Ovary (tissue), 9 donors: ENCODE data around the gene SPAG16. TPM values are rescaled to one million over a fixed set of nuclear protein-coding genes. Genes with fewer than 3 reads are reported as not detected.

ENCODE experiments used
- DNase-seq, 5 donors: peaks; one replicate each; pipeline ENCODE4 v3.0.0-alpha.2; 2019 to 2020
- H3K27ac ChIP-seq, 2 donors: fragments of 200-600 bp; one replicate each; pipeline versions ENCODE4 v1.5.1 to v1.8.0; 2019 to 2022
- H3K27me3 ChIP-seq: fragments of 200-600 bp; one replicate; pipeline ENCODE4 v1.8.0; 2022
- H3K36me3 ChIP-seq: fragments of 200-600 bp; sonication (generic); one replicate; pipeline ENCODE4 v1.5.1; 2019
- H3K4me1 ChIP-seq: one replicate; pipeline ENCODE4 v1.8.1; 2013; ENCODE audit warnings: mild to moderate bottlenecking, moderate library complexity; ENCODE audit not compliant: insufficient read depth
- H3K4me3 ChIP-seq: fragments of 200-600 bp; sonication (generic); one replicate; pipeline ENCODE4 v1.5.1; 2017
- H3K9me3 ChIP-seq, 2 donors: fragments of 200-600 bp in 1 of 2; sonication (generic) in 1 of 2; one replicate each; pipeline versions ENCODE4 v1.5.1 to v1.8.1; 2013 to 2019; ENCODE audit warnings: mild to moderate bottlenecking in 1 of 2, moderate library complexity in 1 of 2
- CTCF ChIP-seq, 3 donors: fragments of 450-650 bp in 2 of 3; fragments of 200-600 bp in 1 of 3; IDR thresholded peaks; one replicate each; pipeline versions ENCODE4 v1.5.1 to v1.8.0; 2016 to 2022; ENCODE audit warnings: antibody characterized with exemption in 3 of 3, mild to moderate bottlenecking in 1 of 3
- EP300 ChIP-seq: sonication (generic); formaldehyde crosslinking; IDR thresholded peaks from one replicate; pipeline ENCODE4 v1.6.1; 2017; ENCODE audit warnings: antibody characterized with exemption
- POLR2A ChIP-seq: fragments of 450-650 bp; IDR thresholded peaks from one replicate; pipeline ENCODE4 v1.6.1; 2017; ENCODE audit warnings: antibody characterized with exemption, mild to moderate bottlenecking, moderate library complexity
- WGBS, 3 donors: extraction: QIAGEN DNeasy Blood & Tissue Kit in 1 of 3; methylation state at CpG; one replicate each; pipeline versions ENCODE4 v1.1.5 to v1.1.7; 2013 to 2017; 5-methylcytosine and 5-hydroxymethylcytosine counted together
- intact Hi-C, 4 donors: fragments of 100-400 bp; cut with DNase I; formaldehyde crosslinking; loops; one replicate each; pipeline versions ENCODE4 v1.11.0 to v1.15.1; 2022 to 2023
- polyA plus RNA-seq, 2 donors: library from polyadenylated mRNA; stranded (reverse); fragments of 200-250 nt in 1 of 2; fragments of 350-450 nt in 1 of 2; fragmentation: Illumina TruSeq in 1 of 2; extraction: RNeasy Lipid Tissue Mini Kit (QIAGEN cat#74804) in 1 of 2; gene quantifications; one replicate each; pipeline ENCODE4 v1.2.3, GENCODE V29; 2013 to 2014
- total RNA-seq, 7 donors: library from RNA; depleted of rRNA in 2 of 7; stranded (reverse); fragments of >200 nt in 2 of 7; fragmentation: NEBNext Ultra II Directional in 3 of 7; extraction: Animal tissue kit (Norgen Biotek cat#: 25700) in 3 of 7; gene quantifications; one replicate each; pipeline versions ENCODE4 v1.1.0 to v1.2.4, GENCODE V29; 2016 to 2023
- donor health status: DM: no; HTN: no; CAD: no; lungs with moderate emphysema.
- donor health status: DM: no; HTN: no; CAD: no.
- donor health status: Bipolar disorder and iron deficiency.
- donor health status: DM: yes; HTN: yes; CAD: no.
- donor health status: DM: no; HTN: no; CAD: no.
- donor health status: DM: yes; HTN: yes; CAD: no.

SPAG16 gene
- total and polyA plus RNA-seq, 9 donors = 25.2 to 58.7 (median 28.9) TPM

DNA sequence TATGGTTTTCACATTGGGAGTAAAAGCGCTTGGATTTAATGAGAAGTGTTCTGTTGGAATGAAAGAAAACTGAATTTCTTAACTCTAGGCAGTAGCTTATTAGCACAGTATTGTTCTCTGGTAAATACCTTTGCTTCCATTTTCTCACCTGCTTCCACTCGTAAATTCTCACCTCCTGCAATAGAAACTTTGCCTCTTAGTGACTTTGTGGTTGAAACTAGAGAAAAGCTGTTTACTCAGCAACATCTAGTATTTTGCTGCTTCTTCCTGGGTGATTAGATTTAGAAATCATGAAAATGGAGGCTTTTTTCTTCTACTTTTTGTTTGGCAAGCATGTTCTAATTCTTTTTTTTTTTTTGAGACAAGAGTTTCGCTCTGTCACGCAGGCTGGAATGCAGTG is 385.4 kb downstream of the SPAG16 start:
- 71 to 82% (median 76%) methylated on average over 4 of the region's 4 CpGs for WGBS, 3 donors
- Histone ChIP-seq H3K27ac (no peak overlapping the region), H3K4me1 (no peaks in the 10 kb centered on the region), H3K9me3 (no peaks in the 10 kb centered on the region), H3K27me3 (no peaks in the 10 kb centered on the region), H3K4me3 (no peak overlapping the region), H3K36me3 (no peaks in the 10 kb centered on the region)
- DNase-seq = no peak
- TF ChIP-seq EP300 (no peak), CTCF (IDR thresholded peaks at IDR 0.05) (no peak), POLR2A (no peak)
- intact Hi-C loops = no loop called here

DNA sequence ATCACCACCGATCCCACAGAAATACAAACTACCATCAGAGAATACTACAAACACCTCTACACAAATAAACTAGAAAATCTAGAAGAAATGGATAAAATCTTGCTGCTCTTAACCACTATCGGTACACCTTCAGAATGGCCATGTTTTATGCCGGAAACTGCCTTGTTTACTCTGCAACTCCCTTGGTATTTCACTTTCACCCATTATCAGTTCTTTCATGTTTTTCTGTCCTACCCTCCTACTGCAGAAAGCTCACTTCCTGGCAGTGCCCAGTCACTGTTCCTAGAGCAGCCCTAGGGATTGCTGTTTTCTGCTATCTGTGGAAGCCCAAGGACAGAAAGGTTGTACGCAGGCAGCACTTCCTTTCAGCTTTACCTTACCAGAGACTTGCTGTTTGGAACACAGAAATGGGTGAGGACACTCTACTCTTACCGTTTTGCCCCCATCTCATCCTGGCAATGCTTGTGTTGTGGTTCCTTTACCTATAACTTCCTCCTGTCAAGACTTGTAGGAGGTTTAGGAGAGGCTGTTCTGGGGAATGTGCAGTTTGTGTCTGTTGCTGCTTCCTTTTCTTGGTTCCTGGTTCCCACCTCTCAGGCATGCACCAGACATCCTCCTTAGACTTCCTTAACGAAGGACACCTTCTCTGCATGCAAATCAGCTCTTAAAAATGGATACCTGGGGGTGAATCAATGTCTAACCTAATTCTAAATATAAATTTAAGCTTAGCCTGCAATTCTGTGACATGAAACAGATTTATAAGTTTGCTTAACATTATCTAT is 394.4 kb downstream of the SPAG16 start:
- no peaks in the 10 kb centered on the region for H3K27me3 ChIP-seq
- intact Hi-C loops = no loop called here
- no peaks in the 10 kb centered on the region for H3K36me3 ChIP-seq
- DNase-seq = no peak
- H3K4me1 ChIP-seq = no peaks in the 10 kb centered on the region
- H3K27ac ChIP-seq = no peak overlapping the region
- no peak overlapping the region for H3K4me3 ChIP-seq
- WGBS, 3 donors = 62 to 79% (median 71%) methylated on average over 6 of the region's 6 CpGs
- TF ChIP-seq EP300 (no peak), POLR2A (no peak), CTCF (IDR thresholded peaks at IDR 0.05) (no peak)
- H3K9me3 ChIP-seq = no peaks in the 10 kb centered on the region

- DNase-seq = no peak
- no peak for TF ChIP-seq CTCF (IDR thresholded peaks at IDR 0.05)
- no peak for TF ChIP-seq POLR2A
- no peak for TF ChIP-seq EP300
- WGBS, 3 donors = 76 to 89% (median 80%) methylated on average over 1 of the region's 1 CpG
Observed at GRCh38 chr2:213679894-213680293, 395.6 kb downstream of the SPAG16 start.

GRCh38 chr2:213682276-213682675 is 398.0 kb downstream of the SPAG16 start:
- Histone ChIP-seq H3K4me3 (no peak overlapping the region), H3K4me1 (no peaks in the 10 kb centered on the region), H3K36me3 (no peaks in the 10 kb centered on the region), H3K27me3 (no peaks in the 10 kb centered on the region), H3K9me3 (no peaks in the 10 kb centered on the region), H3K27ac (no peak overlapping the region)
- intact Hi-C loops = no loop called here
- no peak for DNase-seq
- no peak for TF ChIP-seq EP300
- TF ChIP-seq POLR2A = no peak
- no peak for TF ChIP-seq CTCF (IDR thresholded peaks at IDR 0.05)
- 37 to 57% (median 47%) methylated on average over 2 of the region's 2 CpGs for WGBS, 3 donors

More at GRCh38 chr2:213679894-213680293, 395.6 kb downstream of the SPAG16 start:
- Histone ChIP-seq H3K4me1 (no peaks in the 10 kb centered on the region), H3K9me3 (no peaks in the 10 kb centered on the region), H3K4me3 (no peak overlapping the region), H3K36me3 (no peaks in the 10 kb centered on the region), H3K27ac (no peak overlapping the region), H3K27me3 (no peaks in the 10 kb centered on the region)
- intact Hi-C loops = no loop called here
